SK-N-MC (cell line): ENCODE results near the gene ACO2.

Experiments used
- EZH2 ChIP-seq: fragments of 200-600 bp; sonication (generic); IDR thresholded peaks from one replicate; pipeline ENCODE4 v1.6.1; 2017; ENCODE audit warnings: antibody characterized with exemption
- FOXP2 ChIP-seq: optimal IDR thresholded peaks from 2 replicates; pipeline ENCODE3; 2011; ENCODE audit warnings: mild to moderate bottlenecking, moderate library complexity; ENCODE audit not compliant: insufficient read depth; ENCODE audit errors: extremely low read length, control extremely low read depth

GRCh38 chr22:41442240-41442792, 26.6 kb upstream of the ACO2 start:
- TF ChIP-seq FOXP2 = no peak
- TF ChIP-seq EZH2 = no peak
